B cell (primary cell): ENCODE results near the gene GCSH. TPM values are rescaled to one million over a fixed set of nuclear protein-coding genes. Genes with fewer than 3 reads are reported as not detected.

ENCODE experiments used
- ATAC-seq: fragments of 200-7000 bp; cut with Tn5 transposase; one replicate; pipeline ENCODE4 v1.10.0; 2021; ENCODE audit warnings: low read depth, mild to moderate bottlenecking, moderate number of reproducible peaks, moderate library complexity
- CTCF ChIA-PET: fragments of 350-600 bp; sonication (Branson Sonifier 250); formaldehyde crosslinking; loops from one replicate; lab custom pipeline; 2021; ENCODE audit warnings: antibody characterized with exemption, inconsistent platforms; lab: Charles Lee
- POLR2A ChIA-PET: fragments of 350-600 bp; sonication (Branson Sonifier 250); formaldehyde crosslinking; loops from one replicate; lab custom pipeline; 2021; ENCODE audit warnings: antibody characterized with exemption; lab: Charles Lee
- DNase-seq: peaks from one replicate; pipeline ENCODE4 v3.0.0; 2013
- H2AFZ ChIP-seq: 2 replicates; pipeline ENCODE4 v1.6.1; 2012; ENCODE audit warnings: mild to moderate bottlenecking, low read depth, low read length; ENCODE audit not compliant: insufficient read depth, poor library complexity, severe bottlenecking
- H3K27ac ChIP-seq, 2 donors: 1 replicate in 1 of 2; 2 replicates in 1 of 2; pipeline ENCODE4 v1.5.1; 2012 to 2013; ENCODE audit warnings: low read length in 2 of 2, mild to moderate bottlenecking in 2 of 2, moderate library complexity in 1 of 2
- H3K27me3 ChIP-seq, 4 experiments: fragments of 200-600 bp in 1 of 4; sonication (generic) in 1 of 4; replicated peaks in 1 of 4; 1 replicate in 2 of 4; 2 replicates in 2 of 4; pipeline versions ENCODE4 v1.6.1 to v1.7.0; 2013 to 2016; ENCODE audit warnings: low read length in 3 of 4, mild to moderate bottlenecking in 2 of 4, mixed read lengths in 1 of 4, moderate library complexity in 1 of 4; ENCODE audit not compliant: insufficient read depth in 4 of 4, control insufficient read depth in 3 of 4; ENCODE audit errors: control extremely low read depth in 1 of 4
- H3K36me3 ChIP-seq, 2 experiments: replicated peaks in 1 of 2; 1 replicate in 1 of 2; 2 replicates in 1 of 2; pipeline versions ENCODE4 v1.6.1 to v1.7.1; 2013; ENCODE audit warnings: low read length in 1 of 2; ENCODE audit not compliant: insufficient read depth in 2 of 2, control insufficient read depth in 1 of 2; ENCODE audit errors: control extremely low read depth in 1 of 2, extremely low read depth in 1 of 2
- H3K4me1 ChIP-seq, 2 donors: fragments of 200-600 bp in 1 of 2; sonication (generic) in 1 of 2; 1 replicate in 1 of 2; 2 replicates in 1 of 2; pipeline versions ENCODE4 v1.5.1 to v1.6.1; 2013 to 2017; ENCODE audit warnings: low read length in 2 of 2; ENCODE audit not compliant: control insufficient read depth in 2 of 2, insufficient read depth in 2 of 2
- H3K4me2 ChIP-seq: replicated peaks from 2 replicates; pipeline ENCODE3; 2012; ENCODE audit warnings: mild to moderate bottlenecking, low read depth, low read length; ENCODE audit not compliant: poor library complexity, severe bottlenecking
- H3K4me3 ChIP-seq, 5 experiments: fragments of 200-600 bp in 1 of 5; sonication (generic) in 1 of 5; 1 replicate in 3 of 5; 2 replicates in 2 of 5; pipeline versions ENCODE4 v1.5.1 to v1.7.0; 2011 to 2016; ENCODE audit warnings: low read length in 4 of 5, mild to moderate bottlenecking in 4 of 5, low read depth in 2 of 5, control low read depth in 1 of 5, moderate library complexity in 1 of 5; ENCODE audit not compliant: insufficient read depth in 1 of 5; ENCODE audit errors: control extremely low read depth in 1 of 5, extremely low read depth in 1 of 5
- H3K79me2 ChIP-seq: fragments of 200-600 bp; sonication (generic); one replicate; pipeline ENCODE4 v1.6.0; 2016; ENCODE audit warnings: low read length; ENCODE audit not compliant: control insufficient read depth, insufficient read depth
- H3K9ac ChIP-seq: fragments of 200-600 bp; sonication (generic); 2 replicates; pipeline ENCODE4 v1.6.1; 2017; ENCODE audit warnings: mild to moderate bottlenecking, low read length, moderate library complexity
- H3K9me3 ChIP-seq, 3 donors: one replicate each; pipeline versions ENCODE4 v1.6.1 to v1.7.1; 2013; ENCODE audit warnings: low read length in 2 of 3; ENCODE audit not compliant: control insufficient read depth in 2 of 3, insufficient read depth in 1 of 3; ENCODE audit errors: control extremely low read depth in 1 of 3
- H4K20me1 ChIP-seq: 2 replicates; pipeline ENCODE4 v1.6.0; 2012; ENCODE audit warnings: mild to moderate bottlenecking, low read length; ENCODE audit not compliant: insufficient read depth, control insufficient read depth, poor library complexity, severe bottlenecking
- H3K27ac Mint-ChIP-seq: one replicate; pipeline ENCODE4 v1.8.0; 2021; ENCODE audit warnings: mixed read lengths
- H3K27me3 Mint-ChIP-seq: one replicate; pipeline ENCODE4 v1.8.0; 2021; ENCODE audit warnings: mixed read lengths
- H3K4me1 Mint-ChIP-seq: one replicate; pipeline ENCODE4 v1.8.0; 2021; ENCODE audit warnings: mixed read lengths
- H3K4me3 Mint-ChIP-seq: one replicate; pipeline ENCODE4 v1.8.0; 2021; ENCODE audit warnings: mixed read lengths
- H3K9me3 Mint-ChIP-seq: one replicate; pipeline ENCODE4 v1.8.0; 2022; ENCODE audit warnings: mixed read lengths; ENCODE audit not compliant: insufficient read depth
- CTCF ChIP-seq: fragments of 200-600 bp; IDR thresholded peaks from one replicate; pipeline ENCODE4 v1.8.0; 2022; ENCODE audit warnings: antibody characterized with exemption, mild to moderate bottlenecking
- EZH2 ChIP-seq: IDR thresholded peaks from 2 replicates; pipeline ENCODE4 v1.6.1; 2012; ENCODE audit warnings: borderline replicate concordance, low read depth, mild to moderate bottlenecking, moderate library complexity, low read length; ENCODE audit not compliant: insufficient read depth, poor library complexity, severe bottlenecking
- WGBS: methylation state at CpG from one replicate; pipeline ENCODE4 v1.1.5; 2013; ENCODE audit warnings: missing lambda C conversion rate; ENCODE audit not compliant: insufficient coverage; 5-methylcytosine and 5-hydroxymethylcytosine counted together
- intact Hi-C: fragments of 100-400 bp; cut with micrococcal nuclease; formaldehyde crosslinking; loops from one replicate; pipeline ENCODE4 v1.10.0; 2022
- polyA plus RNA-seq: library from polyadenylated mRNA; depleted of rRNA; stranded (reverse); fragments of >200 nt; gene quantifications from 2 replicates; pipeline ENCODE4 v1.2.3, GENCODE V29; 2012
- total RNA-seq, 2 donors: library from RNA; stranded (reverse); fragments of 120-200 nt in 1 of 2; gene quantifications; 1 replicate in 1 of 2; 2 replicates in 1 of 2; pipeline versions ENCODE4 v1.2.3 to v1.2.4, GENCODE V29; 2013 to 2022

Gene GCSH
- total and polyA plus RNA-seq, 2 donors (not counting 1 experiment from before 2014, with no cell fraction given), result 1.9 to 4.5 TPM

- Histone ChIP-seq H4K20me1 (no peaks in the 10 kb centered on the region), H2AFZ (peak overlapping the region; percentile 74), H3K27me3 (no peaks in the 10 kb centered on the region), H3K4me1 (peaks cover 7 to 11% of the 10 kb centered on the region in 2 donors), H3K4me2 (peak overlapping the region; percentile 69), H3K36me3 (no peaks in the 10 kb centered on the region), H3K79me2 (peaks cover 6% of the 10 kb centered on the region), H3K9me3 (no peaks in the 10 kb centered on the region), H3K9ac (peak overlapping the region; percentile 29), H3K27ac (peak overlapping the region in 1 of 2 donors; percentile 62), H3K4me3 (peak overlapping the region in 3 of 5 experiments; percentile 12 to 45 (median 43))
- TF ChIP-seq EZH2 (no peak), CTCF (no peak)
- ATAC-seq (no peak), DNase-seq (no peak)
- intact Hi-C loops, result loop anchor here (1.0 kb wide), 4 partner anchors 19 to 642 kb away; partner anchors contain the start of genes ATMIN, C16orf46 and GAN
- peaks cover 11% of the 10 kb centered on the region for H3K4me1 Mint-ChIP-seq
- peak overlapping the region; percentile 0 for H3K27ac Mint-ChIP-seq
- POLR2A ChIA-PET, result no interaction called here
- 42% methylated on average over 4 of the region's 8 CpGs for WGBS
- H3K9me3 Mint-ChIP-seq, result no peaks in the 10 kb centered on the region
- CTCF ChIA-PET, result interaction anchor here (1.0 kb wide), 1 partner anchor 93 kb away, joined by 4 read pairs; no protein-coding TSS in a partner anchor
- H3K4me3 Mint-ChIP-seq, result peak overlapping the region; percentile 53
- no peaks in the 10 kb centered on the region for H3K27me3 Mint-ChIP-seq
Measured at GRCh38 chr16:81096715-81097208, 567 bp upstream of the GCSH start.

GRCh38 chr16:81095653-81095952, 592 bp downstream of the GCSH start:
- Histone ChIP-seq H3K79me2 (peaks cover 6% of the 10 kb centered on the region), H3K27me3 (no peaks in the 10 kb centered on the region), H3K36me3 (no peaks in the 10 kb centered on the region), H3K9me3 (no peaks in the 10 kb centered on the region), H3K9ac (peak overlapping the region; percentile 76), H3K4me1 (peaks cover 7 to 11% of the 10 kb centered on the region in 2 donors), H3K4me3 (peak overlapping the region; percentile 50 to 74 (median 65)), H4K20me1 (no peaks in the 10 kb centered on the region), H2AFZ (peak overlapping the region; percentile 94), H3K4me2 (peak overlapping the region; percentile 96), H3K27ac (peak overlapping the region in 1 of 2 donors; percentile 37)
- under 1% methylated on average over 22 of the region's 22 CpGs for WGBS
- peak overlapping the region; percentile 84 for H3K4me3 Mint-ChIP-seq
- no peaks in the 10 kb centered on the region for H3K9me3 Mint-ChIP-seq
- peaks cover 11% of the 10 kb centered on the region for H3K4me1 Mint-ChIP-seq
- intact Hi-C loops, result no loop called here
- POLR2A ChIA-PET, result no interaction called here
- CTCF ChIA-PET, result interaction anchor here (1.1 kb wide), 1 partner anchor 14 kb away, joined by 3 read pairs; no protein-coding TSS in a partner anchor
- no peak for DNase-seq
- H3K27ac Mint-ChIP-seq, result no peak overlapping the region
- TF ChIP-seq EZH2 (no peak), CTCF (no peak)
- no peaks in the 10 kb centered on the region for H3K27me3 Mint-ChIP-seq
- ATAC-seq, result no peak
